Glutamatergic neuron (in vitro differentiated cells): ENCODE measurements around the gene ZP2. TPM values are rescaled to one million over a fixed set of nuclear protein-coding genes. Genes with fewer than 3 reads are reported as not detected.

ENCODE experiments used
- DNase-seq: peaks from one replicate; pipeline ENCODE4 v3.0.0; 2022
- H3K27ac Mint-ChIP-seq: one replicate; pipeline ENCODE4 v1.8.0; 2020; ENCODE audit warnings: mild to moderate bottlenecking, mixed read lengths, inconsistent platforms; ENCODE audit not compliant: unreplicated experiment
- H3K27me3 Mint-ChIP-seq: one replicate; pipeline ENCODE4 v1.8.0; 2020; ENCODE audit warnings: mild to moderate bottlenecking, moderate library complexity, mixed read lengths, inconsistent platforms; ENCODE audit not compliant: unreplicated experiment
- H3K36me3 Mint-ChIP-seq: one replicate; pipeline ENCODE4 v1.8.0; 2020; ENCODE audit warnings: mild to moderate bottlenecking, mixed read lengths, inconsistent platforms; ENCODE audit not compliant: unreplicated experiment
- H3K4me1 Mint-ChIP-seq: one replicate; pipeline ENCODE4 v1.8.0; 2020; ENCODE audit warnings: mild to moderate bottlenecking, low read depth, mixed read lengths, inconsistent platforms; ENCODE audit not compliant: unreplicated experiment
- H3K4me3 Mint-ChIP-seq: one replicate; pipeline ENCODE4 v1.8.0; 2020; ENCODE audit warnings: mild to moderate bottlenecking, mixed read lengths, inconsistent platforms; ENCODE audit not compliant: unreplicated experiment
- H3K9me3 Mint-ChIP-seq: one replicate; pipeline ENCODE4 v1.8.0; 2020; ENCODE audit warnings: mild to moderate bottlenecking, moderate library complexity, mixed read lengths, inconsistent platforms; ENCODE audit not compliant: unreplicated experiment
- total RNA-seq: library from RNA; stranded (reverse); fragmentation: NEBNext Ultra II Directional; extraction: Animal tissue kit (Norgen Biotek cat#: 25700); gene quantifications from one replicate; pipeline ENCODE4 v1.2.1, GENCODE V29; 2021; ENCODE audit not compliant: unreplicated experiment
- TF ChIP-seq, protein P1 (sequence below): fragments of 200-600 bp; sonication (generic); IDR thresholded peaks from one replicate; pipeline ENCODE4 v1.5.0; 2021; ENCODE audit not compliant: partially characterized antibody, unreplicated experiment

The ZP2 gene
- total RNA-seq, 1 donor from 2014 or later = not detected

DNA sequence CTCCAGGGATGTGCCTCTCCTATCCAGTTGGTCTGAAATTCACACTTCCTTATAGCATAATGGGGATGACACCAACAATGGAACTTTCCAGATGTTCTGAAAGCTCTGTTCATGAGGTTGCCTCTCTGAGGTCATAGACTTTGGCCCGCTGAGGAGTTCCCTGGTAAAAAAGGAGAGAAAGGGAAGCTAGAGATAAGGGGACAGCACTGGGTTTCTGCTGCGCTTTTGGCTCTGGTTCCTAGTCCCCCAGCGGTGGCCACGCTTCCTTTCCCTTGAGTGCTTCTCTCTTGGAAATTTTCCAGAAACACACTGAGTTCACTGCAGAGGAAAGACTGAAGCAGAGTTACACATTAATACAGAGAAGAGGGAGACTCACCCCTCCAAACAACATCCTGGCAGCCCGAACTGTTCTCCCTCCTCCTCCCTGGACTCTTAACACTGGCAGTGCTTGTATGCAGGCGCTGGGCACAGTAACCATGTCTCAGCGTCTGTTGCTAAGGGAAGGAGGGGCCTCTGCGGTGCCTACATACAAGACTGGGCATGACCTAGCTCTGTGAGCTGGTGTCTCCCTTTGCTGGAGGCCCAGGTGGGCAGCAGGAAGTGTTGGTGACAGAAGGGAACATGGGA is 60.9 kb downstream of the ZP2 start, which contains the start of gene DNAH3:
Gene DNAH3 (minus strand): TSS at position 472 of the 627 bp plus-strand sequence. CDS start 527 bp downstream, outside the sequence.
- Mint-ChIP-seq H3K9me3 (peaks cover 1% of the 10 kb centered on the region), H3K4me3 (no peak within 1 kb of the TSS), H3K27ac (no peak within 1 kb of the TSS), H3K4me1 (no peaks in the 10 kb centered on the region), H3K36me3 (peaks cover 5% of the 10 kb centered on the region), H3K27me3 (peaks cover 6% of the 10 kb centered on the region)
- TF ChIP-seq, protein P1, sequence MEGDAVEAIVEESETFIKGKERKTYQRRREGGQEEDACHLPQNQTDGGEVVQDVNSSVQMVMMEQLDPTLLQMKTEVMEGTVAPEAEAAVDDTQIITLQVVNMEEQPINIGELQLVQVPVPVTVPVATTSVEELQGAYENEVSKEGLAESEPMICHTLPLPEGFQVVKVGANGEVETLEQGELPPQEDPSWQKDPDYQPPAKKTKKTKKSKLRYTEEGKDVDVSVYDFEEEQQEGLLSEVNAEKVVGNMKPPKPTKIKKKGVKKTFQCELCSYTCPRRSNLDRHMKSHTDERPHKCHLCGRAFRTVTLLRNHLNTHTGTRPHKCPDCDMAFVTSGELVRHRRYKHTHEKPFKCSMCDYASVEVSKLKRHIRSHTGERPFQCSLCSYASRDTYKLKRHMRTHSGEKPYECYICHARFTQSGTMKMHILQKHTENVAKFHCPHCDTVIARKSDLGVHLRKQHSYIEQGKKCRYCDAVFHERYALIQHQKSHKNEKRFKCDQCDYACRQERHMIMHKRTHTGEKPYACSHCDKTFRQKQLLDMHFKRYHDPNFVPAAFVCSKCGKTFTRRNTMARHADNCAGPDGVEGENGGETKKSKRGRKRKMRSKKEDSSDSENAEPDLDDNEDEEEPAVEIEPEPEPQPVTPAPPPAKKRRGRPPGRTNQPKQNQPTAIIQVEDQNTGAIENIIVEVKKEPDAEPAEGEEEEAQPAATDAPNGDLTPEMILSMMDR = no peak
- DNase-seq = no peak

Other genes starting within 250 kb of the ZP2 start
- not detected for gene DNAH3, start 60.7 kb downstream of the ZP2 start, total RNA-seq
- gene LDAF1, start 52.9 kb downstream of the ZP2 start, total RNA-seq = 23.2 TPM
- gene ANKS4B, start 22.1 kb upstream of the ZP2 start, total RNA-seq = not detected
- gene CRYM, start 66.7 kb upstream of the ZP2 start, total RNA-seq = not detected